HG02852 (cell line): ENCODE data around the gene B3GLCT.

Source experiments
- ATAC-seq: cut with Tn5 transposase; IDR thresholded peaks from one replicate; pipeline ENCODE4 v1.9.1; 2021; ENCODE audit warnings: mild to moderate bottlenecking, moderate library complexity; ENCODE audit not compliant: unreplicated experiment

The B3GLCT gene

DNA sequence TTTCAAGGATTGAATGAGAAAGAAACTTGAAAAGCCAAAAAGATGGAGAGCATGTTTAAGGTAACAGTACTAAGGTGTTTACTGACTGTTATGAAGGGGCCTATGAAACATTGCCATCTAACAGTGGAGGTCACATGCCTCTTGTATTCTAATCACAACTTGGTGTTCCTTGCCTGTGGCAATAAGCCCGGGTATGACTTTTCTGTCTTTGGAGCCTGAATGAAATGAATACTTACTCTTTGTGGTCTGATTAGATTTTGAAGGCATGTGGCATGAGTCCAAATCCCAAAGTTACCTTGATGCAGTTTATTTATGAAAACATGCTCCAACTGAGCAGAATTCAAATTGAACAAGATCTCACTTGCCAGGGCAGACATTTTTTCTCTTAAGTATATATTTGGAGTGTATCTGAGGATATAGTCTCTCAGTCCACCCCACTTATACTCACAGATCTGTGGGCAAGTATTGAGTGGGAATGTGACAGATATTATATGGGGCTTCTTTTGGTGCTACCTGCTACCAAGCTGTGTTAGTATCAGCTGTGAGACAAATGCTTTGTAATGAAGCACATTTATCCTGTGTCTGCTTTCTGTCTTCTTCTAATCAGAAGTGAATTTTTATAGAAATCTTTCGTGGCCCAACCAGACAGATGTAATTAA, 67.5 kb downstream of the B3GLCT start:
- ATAC-seq: no peak

DNA sequence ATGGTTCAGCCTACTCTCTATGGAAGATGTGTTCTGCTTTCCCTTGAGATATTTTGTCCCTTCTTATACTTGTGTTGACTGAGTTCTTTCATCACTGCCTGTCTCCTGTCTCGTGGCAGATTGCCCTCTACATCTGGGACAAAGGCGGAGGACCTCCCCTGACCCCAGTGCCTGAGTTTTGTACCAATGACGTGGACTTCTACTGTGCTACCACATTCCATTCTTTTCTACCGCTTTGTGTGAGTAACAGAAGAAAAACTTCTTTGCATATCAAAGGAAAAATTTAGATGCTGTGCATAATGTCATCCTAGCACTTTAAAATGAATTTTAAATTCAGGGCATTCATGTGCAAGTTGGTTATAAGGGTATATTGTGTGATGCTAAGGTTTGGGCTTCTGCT, 74.6 kb downstream of the B3GLCT start:
- no peak for ATAC-seq

DNA sequence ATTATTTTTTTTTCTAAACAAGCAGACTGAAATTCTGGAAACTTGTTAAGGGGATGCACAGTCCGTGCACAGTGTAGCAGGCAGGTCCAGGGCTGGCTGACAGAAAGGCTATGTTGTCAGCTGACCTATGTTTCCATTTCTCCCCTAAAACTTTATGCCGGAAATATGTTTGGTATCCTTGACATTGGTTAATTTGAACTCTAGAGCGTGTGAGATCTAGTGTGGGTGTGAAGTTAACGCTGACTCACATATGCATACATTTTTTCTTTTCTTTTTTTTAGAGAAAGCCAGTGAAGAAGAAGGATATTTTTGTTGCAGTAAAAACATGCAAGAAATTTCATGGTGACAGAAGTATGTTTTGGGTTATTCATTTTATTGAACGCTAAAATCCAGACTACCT, 76.6 kb downstream of the B3GLCT start:
- ATAC-seq: no peak

DNA sequence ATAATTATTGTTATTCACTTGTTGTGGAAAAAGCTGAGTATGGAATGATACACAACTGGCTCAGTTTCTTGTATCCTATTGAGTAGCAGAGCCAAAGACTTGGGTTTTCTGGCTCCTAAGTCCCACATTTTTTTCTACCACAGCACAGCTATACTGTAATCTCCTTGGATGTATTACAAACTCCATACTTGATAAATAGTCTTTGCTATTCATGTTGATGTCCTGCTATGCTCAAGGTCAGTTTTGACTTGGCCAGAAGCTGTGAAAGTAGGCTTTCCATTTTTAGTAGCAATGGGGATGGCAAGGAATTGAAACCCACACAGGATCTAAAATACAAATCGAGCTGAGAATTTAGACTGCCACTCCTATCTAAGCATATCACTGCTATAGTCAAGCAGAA, 79.1 kb downstream of the B3GLCT start:
- ATAC-seq: no peak

DNA sequence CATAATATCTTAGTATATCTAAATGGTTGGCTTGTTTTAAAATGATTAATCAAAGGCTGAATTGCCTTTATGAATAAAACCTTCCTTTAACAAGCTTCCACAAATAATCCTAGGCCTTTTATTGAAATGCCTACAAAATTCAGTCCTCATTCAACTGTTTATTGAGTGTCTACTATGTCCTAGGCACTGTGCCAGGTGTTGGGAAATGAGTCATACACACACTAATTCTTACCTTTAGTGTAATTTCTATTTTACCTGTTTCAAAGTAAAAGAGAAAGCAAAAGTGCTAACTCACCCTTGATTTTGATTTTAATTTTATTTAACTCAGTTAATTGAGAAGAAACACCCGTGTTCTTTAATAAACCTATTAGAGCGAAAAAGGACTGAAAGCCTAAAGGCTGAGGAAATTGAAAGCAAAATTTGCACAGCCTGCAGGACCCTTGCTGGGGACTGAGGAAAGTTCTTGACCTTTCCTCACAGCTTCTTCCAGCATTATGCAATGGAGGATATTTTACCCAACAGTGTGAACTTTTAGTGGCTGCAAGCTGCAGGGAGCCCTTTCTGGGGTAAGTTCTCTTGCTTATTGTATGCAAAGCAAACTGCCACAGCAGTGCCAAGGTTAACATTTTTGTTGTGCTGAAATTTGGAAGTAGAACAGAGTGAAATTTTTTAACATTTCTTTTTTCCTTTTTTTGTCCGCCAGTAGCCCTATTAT, 83.1 kb downstream of the B3GLCT start:
- ATAC-seq: no peak

DNA sequence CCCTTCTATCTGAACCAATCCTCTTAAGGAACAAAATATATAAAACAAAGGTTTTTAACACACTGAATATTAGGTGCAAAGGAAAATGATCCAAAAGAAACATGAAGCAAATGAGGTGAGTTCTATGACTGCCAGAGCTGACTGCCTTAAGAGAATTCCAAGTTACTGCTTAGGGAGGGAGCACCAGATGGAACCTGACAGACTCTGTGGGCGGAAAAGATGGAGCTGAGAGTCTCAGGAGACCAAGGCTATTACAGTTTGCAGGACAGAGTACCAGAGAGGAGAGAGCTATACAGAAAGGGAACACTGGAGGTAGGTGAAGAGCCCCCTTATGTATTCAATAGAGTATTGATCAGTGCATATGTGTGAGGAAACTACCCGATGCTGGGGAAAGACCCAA, 87.2 kb downstream of the B3GLCT start:
- no peak for ATAC-seq

DNA sequence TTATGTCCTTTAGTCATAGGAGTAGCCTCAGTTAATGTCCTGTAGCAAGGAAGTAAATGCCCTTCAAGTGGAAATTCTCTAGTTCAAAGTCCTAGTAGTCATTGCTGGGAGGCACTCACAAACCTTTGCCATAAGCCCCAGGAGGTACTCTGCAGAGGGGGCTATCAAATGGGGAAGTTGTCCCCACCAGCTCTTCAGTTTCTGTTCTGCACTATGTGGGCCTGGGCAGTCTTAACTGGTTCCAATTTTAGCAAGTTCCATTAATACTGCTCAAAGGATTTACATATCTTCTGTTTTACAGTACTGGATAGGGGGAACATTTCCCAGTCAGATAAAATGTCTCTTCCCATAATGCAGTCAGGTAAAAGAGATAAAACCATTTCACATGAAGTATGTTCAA, 101.3 kb downstream of the B3GLCT start:
- no peak for ATAC-seq

DNA sequence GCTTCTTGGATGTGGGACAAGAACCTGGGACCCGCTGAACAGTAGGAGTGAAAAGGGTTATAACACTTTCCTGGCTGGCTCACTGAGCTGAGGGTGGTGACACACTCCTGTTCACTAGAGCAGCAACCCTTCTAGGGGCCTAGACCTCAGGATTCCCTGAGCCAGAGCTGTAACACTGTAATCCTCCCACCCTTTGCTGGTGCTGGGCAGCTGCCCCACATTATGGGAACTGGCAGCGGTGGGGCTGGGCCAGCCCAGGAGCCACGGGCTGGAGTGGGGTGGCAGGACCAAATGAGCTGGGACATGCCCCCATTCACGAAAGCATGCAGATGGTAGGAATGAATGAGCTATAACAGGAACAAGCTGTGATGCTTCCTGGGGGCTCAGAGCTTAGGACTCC, 110.6 kb downstream of the B3GLCT start:
- ATAC-seq: no peak

DNA sequence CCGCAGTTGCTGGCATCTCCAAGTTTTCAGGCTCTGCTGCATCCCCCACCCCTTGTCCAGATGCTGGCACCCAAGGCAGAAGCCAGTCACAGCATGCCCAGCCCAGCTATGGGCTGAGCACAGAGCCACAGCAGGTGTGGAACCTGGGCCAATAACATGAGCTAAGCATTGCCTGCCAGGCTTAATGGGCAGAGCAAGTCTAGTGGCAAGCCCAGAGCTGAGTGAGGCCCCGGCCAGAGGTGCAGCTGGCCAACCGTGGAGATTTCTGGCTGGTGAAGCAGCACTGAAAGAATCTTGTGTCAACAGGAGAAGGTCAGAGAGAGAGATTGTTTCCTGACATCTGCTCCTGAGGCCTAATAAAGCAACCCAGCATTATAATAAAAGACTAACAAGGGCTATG, 111.0 kb downstream of the B3GLCT start:
- ATAC-seq: no peak

DNA sequence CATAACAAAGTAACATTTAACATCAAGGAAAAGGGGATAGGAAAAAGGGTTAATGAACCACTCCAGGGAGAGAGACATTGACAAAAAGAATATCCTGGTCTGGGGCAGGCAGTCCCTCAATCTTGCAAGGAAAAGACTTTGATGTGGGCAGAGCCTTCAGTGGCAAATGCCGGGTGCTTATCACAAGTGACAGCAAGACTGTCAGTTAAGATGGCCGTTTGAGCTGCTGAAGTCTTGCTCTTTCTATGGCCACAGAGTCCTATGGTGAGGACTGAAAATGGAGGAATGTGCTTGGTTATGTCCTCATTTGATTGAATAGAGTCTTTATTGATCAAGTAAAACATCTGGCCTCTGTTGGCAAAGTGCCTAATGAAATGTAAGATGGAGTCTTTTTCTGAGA, 112.1 kb downstream of the B3GLCT start:
- ATAC-seq: no peak

DNA sequence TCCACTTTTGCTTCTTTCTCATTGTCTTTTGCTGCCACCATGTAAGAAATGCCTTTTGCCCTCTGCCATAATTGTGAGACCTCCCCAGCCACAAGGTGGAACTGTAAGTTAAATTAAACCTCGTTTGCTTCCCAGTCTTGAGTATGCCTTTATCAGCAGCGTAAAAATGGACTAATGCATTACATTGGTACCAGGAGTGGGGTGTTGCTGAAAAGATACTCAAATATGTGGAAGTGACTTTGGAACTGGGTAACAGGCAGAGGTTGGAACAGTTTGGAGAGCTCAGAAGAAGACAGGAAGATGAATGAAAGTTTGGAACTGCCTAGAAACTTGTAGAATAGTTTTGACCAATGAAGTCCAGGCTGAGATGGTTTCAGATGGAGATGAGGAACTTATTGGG, 115.2 kb downstream of the B3GLCT start:
- ATAC-seq: no peak

DNA sequence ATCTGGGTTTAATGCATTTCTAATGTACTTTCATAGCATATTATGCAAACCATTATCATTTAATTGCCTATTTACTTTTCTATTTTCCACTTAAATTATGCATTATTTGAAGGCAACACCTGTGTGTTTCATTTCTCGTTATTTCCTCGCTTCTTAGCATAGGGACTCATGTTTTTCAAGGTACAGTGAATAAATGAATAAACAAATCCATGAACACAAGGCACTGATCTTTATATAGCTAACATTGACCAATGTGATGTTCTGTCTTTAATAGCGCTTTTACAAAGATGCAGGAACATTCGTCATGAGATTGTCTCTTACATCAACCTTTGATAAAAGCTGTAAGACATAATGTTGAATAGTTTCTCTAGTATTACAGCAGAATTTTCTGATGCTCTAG, 121.2 kb downstream of the B3GLCT start:
- ATAC-seq: no peak

DNA sequence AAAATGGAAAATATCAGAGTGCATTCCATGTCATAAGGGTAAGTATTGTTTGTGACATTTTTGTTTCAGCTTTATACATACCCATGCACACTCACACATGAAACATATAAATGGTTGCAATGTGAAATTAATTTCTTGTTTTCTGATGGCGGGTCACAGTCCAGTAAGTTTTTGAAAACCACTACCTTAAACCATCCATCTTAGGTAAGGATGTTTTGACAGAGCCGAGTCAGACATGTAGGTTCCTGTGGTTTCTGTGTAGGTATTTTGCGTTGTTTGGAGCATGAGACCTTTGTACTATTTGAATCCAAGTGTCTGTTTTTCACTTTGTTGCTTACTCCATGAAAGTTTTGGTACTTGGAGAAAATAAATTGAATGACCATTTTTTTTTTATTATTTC, 121.7 kb downstream of the B3GLCT start:
- ATAC-seq: no peak

DNA sequence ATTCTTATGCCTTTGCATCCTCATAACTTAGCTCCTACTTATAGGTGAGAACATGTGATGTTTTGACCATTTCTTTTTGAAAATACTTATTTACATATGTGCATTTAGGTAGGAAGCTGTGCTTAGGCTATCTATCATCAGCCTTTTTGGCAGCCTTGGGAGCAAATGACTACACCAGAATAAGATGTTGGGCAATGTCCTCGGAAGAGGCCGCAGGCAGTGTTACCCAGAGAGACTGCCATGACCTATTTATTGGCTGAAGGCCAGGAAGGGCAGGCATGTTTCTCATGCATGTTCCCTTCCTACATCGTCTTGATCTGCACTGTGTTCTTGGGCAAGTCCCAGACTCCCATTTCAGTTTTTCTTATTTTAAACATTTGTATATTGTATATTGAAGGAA, 122.3 kb downstream of the B3GLCT start:
- no peak for ATAC-seq

DNA sequence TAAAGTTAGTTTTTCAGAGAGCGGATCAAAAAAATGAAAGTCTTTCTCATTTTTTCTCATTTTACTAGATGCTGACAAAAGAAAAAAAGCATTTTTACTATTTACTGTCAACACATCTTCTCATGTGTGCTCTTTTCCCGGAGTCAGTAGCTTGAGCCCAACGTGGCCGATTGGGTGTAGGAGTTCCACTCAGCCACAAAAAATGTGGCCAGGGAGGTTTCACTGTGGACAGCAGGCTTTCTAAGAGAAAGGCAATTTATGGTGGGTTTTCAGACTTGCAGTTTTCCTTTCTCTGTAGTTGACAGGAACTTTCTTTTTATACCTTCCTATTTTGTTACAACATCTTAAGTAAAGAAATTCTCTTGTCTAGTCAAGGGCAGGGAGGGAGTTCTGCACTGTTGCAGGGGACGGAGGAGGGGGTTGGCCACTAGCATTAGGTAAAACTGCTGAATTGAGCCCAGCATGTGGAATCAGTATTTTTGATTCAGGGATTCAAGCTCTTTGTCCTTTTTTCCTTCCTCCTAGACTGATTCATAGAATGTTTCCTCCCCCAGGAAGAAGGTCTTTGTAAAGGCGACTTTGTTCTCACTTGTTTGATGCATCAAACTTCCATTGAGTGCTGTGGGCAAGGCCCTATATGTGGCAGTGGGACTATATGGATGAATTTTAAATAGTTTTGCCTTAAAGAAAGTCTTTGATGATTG, 123.1 kb downstream of the B3GLCT start:
- ATAC-seq: no peak

DNA sequence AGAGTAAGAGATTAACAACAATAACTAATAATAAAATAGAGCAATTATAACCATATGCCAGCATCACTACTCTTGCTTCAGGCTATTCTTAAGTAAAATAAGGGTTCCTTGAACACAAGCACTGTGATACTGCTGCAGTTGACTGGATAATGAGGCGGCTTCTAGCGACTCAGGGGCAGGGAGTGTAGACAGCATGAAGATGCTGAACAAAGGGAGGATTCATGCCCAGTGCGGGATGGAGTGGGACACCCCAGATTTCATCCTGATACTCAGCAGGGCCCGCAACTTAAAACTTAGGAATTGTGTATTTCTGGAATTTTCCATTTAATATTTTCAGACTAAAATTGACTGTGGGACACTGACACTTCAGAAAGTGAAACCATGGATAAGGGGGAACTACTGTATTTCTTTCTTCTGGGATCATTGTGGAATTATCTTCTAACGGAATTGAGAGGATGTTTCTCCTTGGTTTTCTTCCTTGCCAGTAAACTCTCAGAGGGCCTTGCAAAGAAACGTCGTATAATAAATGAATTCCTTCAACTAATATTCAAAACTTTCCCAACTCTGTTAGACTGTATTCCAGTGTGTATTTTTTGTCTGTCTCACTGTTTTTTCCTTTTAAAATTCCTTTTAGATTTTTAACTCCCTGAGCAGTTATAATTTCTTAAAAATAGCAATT, 127.5 kb downstream of the B3GLCT start:
- ATAC-seq: no peak

DNA sequence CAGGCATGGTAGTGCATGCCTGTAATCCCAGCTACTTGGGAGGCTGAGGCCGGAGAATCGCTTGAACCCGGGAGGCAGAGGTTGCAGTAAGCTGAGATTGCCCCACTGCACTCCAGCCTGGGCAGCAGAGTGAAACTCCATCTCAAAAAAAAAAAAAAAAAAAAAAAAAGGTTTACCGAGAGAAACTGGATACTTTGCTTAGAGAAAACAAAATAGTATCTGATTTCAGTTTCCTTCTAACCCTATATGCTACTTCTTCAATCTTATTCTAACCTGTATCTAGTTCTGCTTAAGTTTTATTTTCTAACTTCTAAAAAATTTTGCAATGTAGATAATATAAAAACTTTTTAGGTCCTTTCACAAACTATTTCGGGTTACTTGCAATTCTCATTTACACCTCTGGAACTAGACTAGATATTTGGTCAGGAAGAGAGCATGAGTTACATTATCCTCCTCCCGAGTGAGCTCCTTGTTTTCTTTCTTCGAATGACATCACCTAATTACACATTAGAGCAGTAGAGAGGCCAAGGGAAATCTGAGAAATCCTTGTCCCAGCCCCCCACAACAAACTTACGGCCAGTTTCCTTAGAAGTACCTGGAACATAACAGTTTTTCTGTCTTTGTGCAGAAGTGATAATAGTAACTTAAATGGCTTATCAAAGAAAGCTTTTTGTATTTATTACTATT, 128.9 kb downstream of the B3GLCT start:
- no peak for ATAC-seq

DNA sequence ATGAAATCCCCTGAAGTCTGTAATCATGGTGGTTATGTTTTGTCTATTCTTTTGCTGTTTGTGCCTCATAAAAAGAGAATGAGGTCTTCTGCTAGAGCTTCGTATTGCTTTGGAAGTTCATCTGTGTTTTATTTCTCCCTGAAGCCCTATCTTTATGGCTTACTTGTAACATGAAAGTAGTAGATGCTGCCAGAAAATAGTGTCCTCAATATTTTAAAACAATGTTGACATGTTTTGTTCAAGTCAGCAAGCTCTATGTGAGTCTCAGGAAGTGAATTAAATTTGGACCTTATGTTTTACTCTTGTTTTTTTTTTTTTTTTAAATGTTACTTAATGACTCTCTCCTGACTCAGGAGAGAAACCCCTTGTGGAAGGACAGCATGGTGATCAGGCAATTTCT, 130.5 kb downstream of the B3GLCT start:
- no peak for ATAC-seq

DNA sequence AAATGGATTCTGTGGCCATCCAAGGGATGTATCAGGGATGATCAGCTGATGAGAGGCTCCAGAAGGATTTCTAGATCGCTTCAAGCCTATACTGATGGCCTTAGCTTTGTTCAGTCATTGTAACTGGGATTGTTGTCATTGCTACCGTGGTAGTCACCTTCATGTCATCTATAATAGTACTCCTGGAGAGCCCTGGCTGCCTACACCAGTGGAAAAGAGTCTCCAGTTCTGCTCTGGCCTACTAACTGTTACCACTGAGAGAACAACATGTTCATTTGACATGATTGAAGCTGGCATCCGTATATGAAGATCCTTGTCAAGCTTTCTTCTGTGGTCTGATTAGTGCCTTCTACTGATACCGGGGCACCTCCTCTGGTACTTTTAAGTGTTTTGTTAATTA, 131.3 kb downstream of the B3GLCT start:
- no peak for ATAC-seq

DNA sequence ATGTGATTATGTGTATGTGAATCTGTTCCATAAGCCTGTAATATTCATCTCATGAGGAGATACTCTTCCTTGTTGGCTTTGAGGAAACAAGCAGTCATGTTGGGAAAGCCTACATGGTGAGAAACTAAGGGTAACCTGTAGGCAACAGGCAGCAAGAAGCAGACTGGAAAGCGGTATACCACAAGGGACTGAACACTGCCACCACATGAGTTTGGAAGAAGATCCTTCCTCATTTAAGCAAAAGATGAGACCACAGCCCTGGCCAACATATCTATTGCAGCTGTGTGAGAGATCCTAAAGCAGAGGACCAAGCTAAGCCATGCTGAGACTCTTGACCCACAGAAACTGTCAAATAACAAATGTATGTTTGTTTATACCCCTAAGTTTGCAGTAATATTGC, 134.8 kb downstream of the B3GLCT start:
- no peak for ATAC-seq

DNA sequence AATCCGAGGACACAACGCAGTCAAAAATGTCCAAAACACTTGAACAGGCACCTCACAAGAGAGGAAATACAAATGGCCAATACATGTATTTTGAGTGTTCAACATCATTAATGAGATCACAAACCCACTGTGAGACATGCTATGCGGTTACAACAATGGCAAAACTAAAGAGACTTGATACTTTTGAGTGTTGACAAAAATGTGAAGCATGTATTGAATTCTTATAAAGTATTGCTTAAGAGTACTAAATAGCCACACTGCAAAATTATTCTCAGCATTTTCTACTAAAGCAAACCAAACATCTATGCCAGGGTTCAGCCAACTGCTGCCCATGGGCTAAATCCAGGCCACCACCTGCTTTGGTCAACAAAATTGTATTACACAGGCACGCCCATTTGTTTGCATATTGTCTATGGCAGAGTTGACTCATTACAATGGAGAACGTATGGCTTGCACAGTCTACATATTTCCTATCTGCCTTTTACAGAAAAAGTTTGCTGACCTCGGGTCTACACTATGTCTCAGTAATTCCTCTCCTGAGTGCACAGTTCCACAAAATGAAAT, 135.3 kb downstream of the B3GLCT start:
- ATAC-seq: no peak
